M059J (cell line): ENCODE results near the gene PROX2. TPM values are rescaled to one million over a fixed set of nuclear protein-coding genes. Genes with fewer than 3 reads are reported as not detected.

Experiments used
- DNase-seq: peaks from one replicate; pipeline ENCODE4 v3.0.0-alpha.2; 2012; ENCODE audit warnings: low read depth
- total RNA-seq: library from RNA; depleted of rRNA; stranded (reverse); fragments of >200 nt; shearing (Covaris generic); gene quantifications from 2 replicates; pipeline ENCODE4 v1.2.3, GENCODE V29; 2014

The PROX2 gene
- total RNA-seq, 1 experiment from 2014 or later, result not detected

- DNase-seq, result no peak
Measured at GRCh38 chr14:74909501-74909900, 33.6 kb upstream of the PROX2 start.

GRCh38 chr14:74908861-74909341, 33.0 kb upstream of the PROX2 start:
- no peak for DNase-seq

GRCh38 chr14:74907744-74908143, 31.8 kb upstream of the PROX2 start:
- no peak for DNase-seq

- no peak for DNase-seq
Measured at GRCh38 chr14:74906925-74907521, 31.1 kb upstream of the PROX2 start.

GRCh38 chr14:74905595-74906142, 29.7 kb upstream of the PROX2 start:
- DNase-seq, result peak; percentile 40

- peak; percentile 21 for DNase-seq
Measured at GRCh38 chr14:74904635-74905503, 28.9 kb upstream of the PROX2 start.

- peak; percentile 1 for DNase-seq
Measured at GRCh38 chr14:74902941-74903705, 27.2 kb upstream of the PROX2 start.

GRCh38 chr14:74898694-74899093, 22.7 kb upstream of the PROX2 start:
- DNase-seq, result no peak

- no peak for DNase-seq
Measured at GRCh38 chr14:74898083-74898482, 22.1 kb upstream of the PROX2 start.

GRCh38 chr14:74897642-74898041, 21.7 kb upstream of the PROX2 start:
- no peak for DNase-seq

- no peak for DNase-seq
Measured at GRCh38 chr14:74896400-74896799, 20.5 kb upstream of the PROX2 start.

GRCh38 chr14:74893614-74894091, 17.7 kb upstream of the PROX2 start:
- DNase-seq, result no peak

- DNase-seq, result no peak
Measured at GRCh38 chr14:74892745-74893144, 16.8 kb upstream of the PROX2 start.

- DNase-seq, result peak; percentile 25
Measured at GRCh38 chr14:74891870-74892269, 15.9 kb upstream of the PROX2 start.

GRCh38 chr14:74890262-74890661, 14.3 kb upstream of the PROX2 start:
- DNase-seq, result no peak

GRCh38 chr14:74888164-74889158, 12.5 kb upstream of the PROX2 start:
- DNase-seq, result peak; percentile 83

- DNase-seq, result peak; percentile 38
Measured at GRCh38 chr14:74886001-74886400, 10.1 kb upstream of the PROX2 start.

- DNase-seq, result peak; percentile 48
Measured at GRCh38 chr14:74882103-74882920, 6.4 kb upstream of the PROX2 start.

- peak; percentile 78 for DNase-seq
Measured at GRCh38 chr14:74881431-74882102, 5.6 kb upstream of the PROX2 start, which contains the start of gene DLST. Gene DLST (plus strand): TSS chr14:74881916. CDS start chr14:74881954, 38 bp downstream.
